ENCODE data around the gene CLCN4. TPM values are rescaled to one million over a fixed set of nuclear protein-coding genes. Genes with fewer than 3 reads are reported as not detected.

Gene CLCN4
- total and polyA plus RNA-seq, 2 donors from 2014 or later = 2.4 to 7.3 TPM

DNA sequence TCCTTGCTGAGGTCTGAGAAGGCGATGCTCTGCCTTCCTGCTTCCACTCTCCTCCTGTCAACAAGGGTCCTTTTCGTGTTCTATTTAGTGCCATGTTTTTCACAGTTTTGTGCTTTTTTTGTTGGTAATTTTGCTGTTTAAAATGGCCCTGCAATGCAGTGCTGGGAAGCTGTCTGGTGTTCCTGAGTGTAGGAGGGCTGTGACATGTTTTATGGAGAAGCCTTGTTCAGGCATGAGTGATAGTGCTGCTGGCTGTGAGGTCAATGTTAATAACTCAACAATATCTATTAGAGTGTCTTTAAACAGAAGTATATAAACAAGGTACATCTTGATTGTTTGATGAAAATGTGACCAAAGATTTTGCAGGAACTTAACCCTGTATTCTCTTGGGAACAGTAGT lies 27.6 kb downstream of the CLCN4 start:
- Histone ChIP-seq H3K9ac (ENCODE audit: low read length in 3 of 3) (no peak overlapping the region), H3K27ac (ENCODE audit: low read depth in 2 of 2, low read length in 2 of 2) (no peak overlapping the region), H3K4me1 (ENCODE audit: control insufficient read depth in 2 of 3, insufficient read depth in 2 of 3, low read depth in 1 of 3, low read length in 3 of 3) (no peaks in the 10 kb centered on the region), H3K9me3 (ENCODE audit: control insufficient read depth in 2 of 3, insufficient read depth in 1 of 3, low read length in 3 of 3) (no peaks in the 10 kb centered on the region), H3K27me3 (ENCODE audit: control insufficient read depth, insufficient read depth, low read length) (peaks cover 6% of the 10 kb centered on the region), H3K4me3 (ENCODE audit: low read length in 3 of 3) (no peak overlapping the region), H3K36me3 (ENCODE audit: control insufficient read depth in 2 of 3, insufficient read depth in 3 of 3, low read length in 3 of 3) (no peaks in the 10 kb centered on the region)
- TF ChIP-seq, protein P1, sequence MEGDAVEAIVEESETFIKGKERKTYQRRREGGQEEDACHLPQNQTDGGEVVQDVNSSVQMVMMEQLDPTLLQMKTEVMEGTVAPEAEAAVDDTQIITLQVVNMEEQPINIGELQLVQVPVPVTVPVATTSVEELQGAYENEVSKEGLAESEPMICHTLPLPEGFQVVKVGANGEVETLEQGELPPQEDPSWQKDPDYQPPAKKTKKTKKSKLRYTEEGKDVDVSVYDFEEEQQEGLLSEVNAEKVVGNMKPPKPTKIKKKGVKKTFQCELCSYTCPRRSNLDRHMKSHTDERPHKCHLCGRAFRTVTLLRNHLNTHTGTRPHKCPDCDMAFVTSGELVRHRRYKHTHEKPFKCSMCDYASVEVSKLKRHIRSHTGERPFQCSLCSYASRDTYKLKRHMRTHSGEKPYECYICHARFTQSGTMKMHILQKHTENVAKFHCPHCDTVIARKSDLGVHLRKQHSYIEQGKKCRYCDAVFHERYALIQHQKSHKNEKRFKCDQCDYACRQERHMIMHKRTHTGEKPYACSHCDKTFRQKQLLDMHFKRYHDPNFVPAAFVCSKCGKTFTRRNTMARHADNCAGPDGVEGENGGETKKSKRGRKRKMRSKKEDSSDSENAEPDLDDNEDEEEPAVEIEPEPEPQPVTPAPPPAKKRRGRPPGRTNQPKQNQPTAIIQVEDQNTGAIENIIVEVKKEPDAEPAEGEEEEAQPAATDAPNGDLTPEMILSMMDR (IDR thresholded peaks at IDR 0.05; ENCODE audit: borderline replicate concordance, extremely low read depth, insufficient read depth) = no peak
- FAIRE-seq = no peak
- DNase-seq = no peak
- intact Hi-C loops (cut with DNase I) = loop anchor here (10.0 kb wide), 1 partner anchor 950 kb away; no protein-coding TSS in a partner anchor

DNA sequence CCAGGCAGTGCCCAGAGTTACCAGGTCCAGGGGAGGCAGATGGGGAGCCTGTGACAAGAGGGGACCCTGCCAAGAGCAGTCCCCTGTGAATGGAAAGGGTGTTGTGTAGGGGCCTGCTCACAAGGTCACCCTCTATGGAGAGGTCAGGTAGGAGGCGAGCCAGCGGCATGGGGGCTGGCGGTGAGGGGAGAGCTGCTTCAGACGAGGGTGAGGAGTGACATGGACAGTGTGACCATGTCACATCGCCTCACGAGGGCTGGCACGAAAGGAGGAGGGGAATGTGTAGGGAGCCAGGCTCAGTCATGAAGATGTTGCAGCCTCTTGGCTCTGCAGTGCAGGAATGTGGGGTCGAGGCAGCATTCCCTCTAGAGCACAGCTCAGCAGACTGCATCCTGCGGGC lies 29.6 kb downstream of the CLCN4 start:
- intact Hi-C loops (cut with DNase I) = loop anchor here (10.0 kb wide), 1 partner anchor 948 kb away; no protein-coding TSS in a partner anchor
- Histone ChIP-seq H3K4me3 (ENCODE audit: low read length in 3 of 3) (no peak overlapping the region), H3K4me1 (ENCODE audit: control insufficient read depth in 2 of 3, insufficient read depth in 2 of 3, low read depth in 1 of 3, low read length in 3 of 3) (no peaks in the 10 kb centered on the region), H3K27me3 (ENCODE audit: control insufficient read depth, insufficient read depth, low read length) (peaks cover 6% of the 10 kb centered on the region), H3K9ac (ENCODE audit: low read length in 3 of 3) (no peak overlapping the region), H3K9me3 (ENCODE audit: control insufficient read depth in 2 of 3, insufficient read depth in 1 of 3, low read length in 3 of 3) (no peaks in the 10 kb centered on the region), H3K36me3 (ENCODE audit: control insufficient read depth in 2 of 3, insufficient read depth in 3 of 3, low read length in 3 of 3) (no peaks in the 10 kb centered on the region), H3K27ac (ENCODE audit: low read depth in 2 of 2, low read length in 2 of 2) (no peak overlapping the region)
- FAIRE-seq (no peak), DNase-seq (no peak)
- TF ChIP-seq, protein P1 (IDR thresholded peaks at IDR 0.05; ENCODE audit: borderline replicate concordance, extremely low read depth, insufficient read depth) = no peak

DNA sequence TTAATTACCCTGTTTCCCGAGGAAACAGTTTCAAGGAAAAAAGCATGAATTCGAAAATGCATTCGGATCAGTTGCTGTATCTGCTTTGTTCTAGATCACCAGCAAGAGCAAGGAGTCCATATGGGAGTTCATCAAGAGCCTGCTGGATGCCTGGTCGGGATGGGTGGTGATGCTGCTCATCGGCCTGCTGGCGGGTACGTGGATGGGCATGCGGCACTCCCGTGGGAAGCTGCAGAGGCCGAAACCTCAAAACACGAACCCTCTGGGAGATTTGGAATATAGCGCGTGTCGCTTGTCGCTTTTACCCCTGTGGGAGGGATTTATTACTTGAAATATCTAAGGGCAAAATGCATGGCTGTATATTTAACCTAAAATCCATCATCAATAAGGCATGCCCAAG lies 30.6 kb downstream of the CLCN4 start:
- no peaks in the 10 kb centered on the region for H3K36me3 ChIP-seq (ENCODE audit: control insufficient read depth in 2 of 3, insufficient read depth in 3 of 3, low read length in 3 of 3)
- TF ChIP-seq, protein P1 (IDR thresholded peaks at IDR 0.05; ENCODE audit: borderline replicate concordance, extremely low read depth, insufficient read depth) = no peak
- FAIRE-seq = no peak
- H3K9ac ChIP-seq (ENCODE audit: low read length in 3 of 3) = no peak overlapping the region
- no peak for DNase-seq
- no peak overlapping the region for H3K27ac ChIP-seq (ENCODE audit: low read depth in 2 of 2, low read length in 2 of 2)
- peaks cover 3% of the 10 kb centered on the region for H3K27me3 ChIP-seq (ENCODE audit: control insufficient read depth, insufficient read depth, low read length)
- no peak overlapping the region for H3K4me3 ChIP-seq (ENCODE audit: low read length in 3 of 3)
- intact Hi-C loops (cut with DNase I) = loop anchor here (10.0 kb wide), 1 partner anchor 947 kb away; no protein-coding TSS in a partner anchor
- H3K9me3 ChIP-seq (ENCODE audit: control insufficient read depth in 2 of 3, insufficient read depth in 1 of 3, low read length in 3 of 3) = no peaks in the 10 kb centered on the region
- H3K4me1 ChIP-seq (ENCODE audit: control insufficient read depth in 2 of 3, insufficient read depth in 2 of 3, low read depth in 1 of 3, low read length in 3 of 3) = no peaks in the 10 kb centered on the region

Data from kidney (tissue), 14 donors.